CD4-positive, alpha-beta memory T cell (primary cell): ENCODE data around the gene ABCB6. TPM values are rescaled to one million over a fixed set of nuclear protein-coding genes. Genes with fewer than 3 reads are reported as not detected.
A peak's percentile ranks its signal among the peaks of the same experiment; 100 is the strongest.

ENCODE experiments used
- CTCF ChIA-PET: fragments of 350-600 bp; sonication (Branson Sonifier 250); formaldehyde crosslinking; loops from one replicate; lab custom pipeline; 2021; ENCODE audit warnings: inconsistent platforms; ENCODE audit not compliant: partially characterized antibody; lab: Charles Lee
- POLR2A ChIA-PET: fragments of 350-600 bp; sonication (Branson Sonifier 250); formaldehyde crosslinking; loops from one replicate; lab custom pipeline; 2021; ENCODE audit not compliant: partially characterized antibody; lab: Charles Lee
- DNase-seq, 5 donors: peaks; one replicate each; pipeline versions ENCODE4 v3.0.0 to v3.0.0-alpha.2; 2020 to 2022; ENCODE audit warnings: mixed read lengths in 1 of 5
- H3K27ac ChIP-seq: one replicate; pipeline ENCODE4 v1.7.0; 2013; ENCODE audit warnings: low read depth, low read length
- H3K27me3 ChIP-seq: 2 replicates; pipeline ENCODE4 v1.7.0; 2013; ENCODE audit warnings: mild to moderate bottlenecking, low read length, moderate library complexity; ENCODE audit not compliant: insufficient read depth
- H3K36me3 ChIP-seq: 2 replicates; pipeline ENCODE4 v1.7.0; 2013; ENCODE audit warnings: mild to moderate bottlenecking, low read length, moderate library complexity; ENCODE audit not compliant: insufficient read depth
- H3K4me1 ChIP-seq: 2 replicates; pipeline ENCODE4 v1.7.0; 2013; ENCODE audit warnings: mild to moderate bottlenecking, low read length, moderate library complexity; ENCODE audit not compliant: insufficient read depth
- H3K4me3 ChIP-seq, 2 donors: one replicate each; pipeline ENCODE4 v1.7.0; 2013; ENCODE audit warnings: low read length in 2 of 2, mild to moderate bottlenecking in 1 of 2
- H3K9me3 ChIP-seq, 2 donors: one replicate each; pipeline ENCODE4 v1.7.0; 2013; ENCODE audit warnings: low read length in 2 of 2, control low read depth in 1 of 2; ENCODE audit not compliant: control insufficient read depth in 1 of 2
- H3K27ac Mint-ChIP-seq, 7 donors: one replicate each; pipeline ENCODE4 v1.8.0; 2020 to 2021; ENCODE audit warnings: mixed read lengths in 7 of 7, mild to moderate bottlenecking in 6 of 7, inconsistent platforms in 3 of 7, moderate library complexity in 3 of 7
- H3K27me3 Mint-ChIP-seq, 2 donors: one replicate each; pipeline ENCODE4 v1.8.0; 2020 to 2021; ENCODE audit warnings: mixed read lengths in 2 of 2
- H3K36me3 Mint-ChIP-seq, 2 donors: one replicate each; pipeline ENCODE4 v1.8.0; 2020 to 2021; ENCODE audit warnings: mixed read lengths in 2 of 2, inconsistent platforms in 1 of 2, mild to moderate bottlenecking in 1 of 2
- H3K4me1 Mint-ChIP-seq, 4 donors: one replicate each; pipeline ENCODE4 v1.8.0; 2020 to 2021; ENCODE audit warnings: mixed read lengths in 4 of 4, mild to moderate bottlenecking in 1 of 4
- H3K4me3 Mint-ChIP-seq, 8 donors: one replicate each; pipeline ENCODE4 v1.8.0; 2020 to 2021; ENCODE audit warnings: mixed read lengths in 8 of 8, mild to moderate bottlenecking in 7 of 8, moderate library complexity in 6 of 8, inconsistent platforms in 3 of 8
- H3K9me3 Mint-ChIP-seq, 8 donors: one replicate each; pipeline ENCODE4 v1.8.0; 2020 to 2021; ENCODE audit warnings: mixed read lengths in 8 of 8, mild to moderate bottlenecking in 5 of 8, inconsistent platforms in 3 of 8, moderate library complexity in 1 of 8
- intact Hi-C: fragments of 100-400 bp; cut with micrococcal nuclease; formaldehyde crosslinking; loops from one replicate; pipeline ENCODE4 v1.15.1; 2023
- polyA plus RNA-seq, 2 donors: library from polyadenylated mRNA; unstranded; fragments of 300-500 nt; fragmentation: Illumina TruSeq; gene quantifications; one replicate each; pipeline ENCODE4 v1.2.3, GENCODE V29; 2021
- total RNA-seq, 2 experiments: library from RNA; stranded (reverse); gene quantifications; one replicate each; pipeline ENCODE4 v1.2.3, GENCODE V29; 2021

The ABCB6 gene
- total and polyA plus RNA-seq, 4 experiments from 2014 or later, result 1.4 to 11.1 (median 7.5) TPM

GRCh38 chr2:219168526-219168925 is 50.2 kb downstream of the ABCB6 start:
- POLR2A ChIA-PET, result interaction anchor here (0.6 to 9.5 kb wide), 2 partner anchors 38 to 44 kb away, joined by 3 to 424 read pairs; partner anchors contain the start of genes ABCB6 and ZFAND2B
- Mint-ChIP-seq H3K36me3 (peaks cover 7 to 25% of the 10 kb centered on the region in 2 donors), H3K27ac (peak overlapping the region in 1 of 7 donors; percentile 57), H3K27me3 (no peaks in the 10 kb centered on the region), H3K4me1 (peaks cover 4 to 23% (median 10%) of the 10 kb centered on the region in 4 donors), H3K9me3 (no peaks in the 10 kb centered on the region), H3K4me3 (no peak overlapping the region)
- H3K27ac ChIP-seq, result no peak overlapping the region
- no peak overlapping the region for H3K4me3 ChIP-seq
- H3K36me3 ChIP-seq, result peaks cover 20% of the 10 kb centered on the region
- H3K4me1 ChIP-seq, result peaks cover 6% of the 10 kb centered on the region
- CTCF ChIA-PET, result interaction anchor here (9.8 kb wide), 1 partner anchor 44 kb away, joined by 253 read pairs; the partner anchor contains the start of genes ABCB6 and ZFAND2B
- intact Hi-C loops, result no loop called here
- H3K9me3 ChIP-seq, result no peaks in the 10 kb centered on the region
- H3K27me3 ChIP-seq, result no peaks in the 10 kb centered on the region
- DNase-seq, result no peak

GRCh38 chr2:219167997-219168396 is 50.8 kb downstream of the ABCB6 start:
- Mint-ChIP-seq H3K4me1 (peaks cover 2 to 18% (median 7%) of the 10 kb centered on the region in 4 donors), H3K36me3 (peaks cover 4 to 21% of the 10 kb centered on the region in 2 donors), H3K27ac (peak overlapping the region in 2 of 7 donors; percentile 42 to 57), H3K27me3 (no peaks in the 10 kb centered on the region), H3K4me3 (no peak overlapping the region), H3K9me3 (no peaks in the 10 kb centered on the region)
- no peaks in the 10 kb centered on the region for H3K27me3 ChIP-seq
- H3K27ac ChIP-seq, result no peak overlapping the region
- H3K4me3 ChIP-seq, result no peak overlapping the region
- ChIA-PET POLR2A (interaction anchor here (0.6 kb wide), 1 partner anchor 38 kb away, joined by 3 read pairs; no protein-coding TSS in a partner anchor), CTCF (no interaction called here)
- intact Hi-C loops, result no loop called here
- H3K4me1 ChIP-seq, result peaks cover 6% of the 10 kb centered on the region
- no peaks in the 10 kb centered on the region for H3K9me3 ChIP-seq
- peaks cover 17% of the 10 kb centered on the region for H3K36me3 ChIP-seq
- no peak for DNase-seq

- no peaks in the 10 kb centered on the region for H3K9me3 ChIP-seq
- Mint-ChIP-seq H3K36me3 (peaks cover 4% of the 10 kb centered on the region in 2 donors), H3K4me3 (no peak overlapping the region), H3K27me3 (no peaks in the 10 kb centered on the region), H3K27ac (peak overlapping the region in 1 of 7 donors; percentile 7), H3K4me1 (peaks cover 8 to 13% (median 10%) of the 10 kb centered on the region in 4 donors), H3K9me3 (peaks cover 0 to 2% (median 0%) of the 10 kb centered on the region in 8 donors)
- H3K4me3 ChIP-seq, result no peak overlapping the region
- DNase-seq, result no peak
- no peaks in the 10 kb centered on the region for H3K27me3 ChIP-seq
- H3K4me1 ChIP-seq, result peaks cover 6% of the 10 kb centered on the region
- intact Hi-C loops, result no loop called here
- POLR2A ChIA-PET, result interaction anchor here (0.7 to 10.6 kb wide), 5 partner anchors 11 to 366 kb away, joined by 3 to 123 read pairs (median 5); partner anchors contain the start of genes CNPPD1, RETREG2, TUBA4A and ZFAND2B
- H3K36me3 ChIP-seq, result no peaks in the 10 kb centered on the region
- CTCF ChIA-PET, result interaction anchor here (1.2 to 4.8 kb wide), 3 partner anchors 10 to 134 kb away, joined by 3 to 30 read pairs (median 5); partner anchors contain the start of gene CNPPD1
- H3K27ac ChIP-seq, result no peak overlapping the region
Observed at GRCh38 chr2:219165058-219165911, 53.5 kb downstream of the ABCB6 start.

- H3K27ac Mint-ChIP-seq, result peak overlapping the region in 3 of 7 donors; percentile 4 to 33 (median 31)
- POLR2A ChIA-PET, result interaction anchor here (0.8 to 10.6 kb wide), 3 partner anchors 13 to 67 kb away, joined by 4 to 123 read pairs (median 5); partner anchors contain the start of genes ANKZF1, ATG9A, CNPPD1 and RETREG2
- H3K4me3 Mint-ChIP-seq, result peak overlapping the region in 1 of 8 donors; percentile 27
Observed at GRCh38 chr2:219163156-219163555, 55.6 kb downstream of the ABCB6 start.

GRCh38 chr2:219161097-219161496 is 57.7 kb downstream of the ABCB6 start:
- peaks cover 19% of the 10 kb centered on the region for H3K36me3 ChIP-seq
- ChIA-PET POLR2A (interaction anchor here (0.8 to 10.6 kb wide), 3 partner anchors 15 to 118 kb away, joined by 4 to 123 read pairs (median 26); partner anchors contain the start of genes CNPPD1, DNAJB2 and RETREG2), CTCF (interaction anchor here (1.4 to 9.4 kb wide), 3 partner anchors 10 to 134 kb away, joined by 4 to 186 read pairs (median 79); partner anchors contain the start of gene ABCB6)
- peaks cover 12% of the 10 kb centered on the region for H3K4me1 ChIP-seq
- no peaks in the 10 kb centered on the region for H3K27me3 Mint-ChIP-seq
- H3K4me3 ChIP-seq, result peak overlapping the region in 1 of 2 donors; percentile 70
- peak overlapping the region; percentile 71 for H3K27ac ChIP-seq
- intact Hi-C loops, result loop anchor here (2.0 to 5.0 kb wide), 3 partner anchors 58 to 449 kb away; partner anchors contain the start of genes ABCB6 and TTLL4
- peaks cover 0 to 4% (median 0%) of the 10 kb centered on the region in 8 donors for H3K9me3 Mint-ChIP-seq
- H3K27ac Mint-ChIP-seq, result peak overlapping the region; percentile 88 to 99 (median 95)
- peaks cover 19 to 25% of the 10 kb centered on the region in 2 donors for H3K36me3 Mint-ChIP-seq
- H3K4me3 Mint-ChIP-seq, result peak overlapping the region; percentile 89 to 98 (median 94)
- H3K27me3 ChIP-seq, result no peaks in the 10 kb centered on the region
- H3K4me1 Mint-ChIP-seq, result peaks cover 14 to 21% (median 18%) of the 10 kb centered on the region in 4 donors
- DNase-seq, result no peak
- no peaks in the 10 kb centered on the region for H3K9me3 ChIP-seq

More at GRCh38 chr2:219163156-219163555, 55.6 kb downstream of the ABCB6 start:
- Histone ChIP-seq H3K4me1 (peaks cover 12% of the 10 kb centered on the region), H3K4me3 (no peak overlapping the region), H3K27me3 (no peaks in the 10 kb centered on the region), H3K27ac (no peak overlapping the region), H3K9me3 (no peaks in the 10 kb centered on the region), H3K36me3 (peaks cover 2% of the 10 kb centered on the region)
- intact Hi-C loops, result loop anchor here (5.0 kb wide), 2 partner anchors 266 to 451 kb away; partner anchors contain the start of gene TTLL4
- H3K9me3 Mint-ChIP-seq, result peaks cover 0 to 4% (median 0%) of the 10 kb centered on the region in 8 donors
- CTCF ChIA-PET, result interaction anchor here (0.9 to 4.8 kb wide), 6 partner anchors 9 to 132 kb away, joined by 3 to 79 read pairs (median 4); partner anchors contain the start of gene CNPPD1
- peaks cover 14 to 21% (median 18%) of the 10 kb centered on the region in 4 donors for H3K4me1 Mint-ChIP-seq
- H3K27me3 Mint-ChIP-seq, result no peaks in the 10 kb centered on the region
- H3K36me3 Mint-ChIP-seq, result peaks cover 4 to 7% of the 10 kb centered on the region in 2 donors
- no peak for DNase-seq

- Histone ChIP-seq H3K27ac (peak within 1 kb of the TSS; percentile 71), H3K9me3 (no peaks in the 10 kb centered on the region), H3K4me1 (peaks cover 12% of the 10 kb centered on the region), H3K36me3 (peaks cover 19% of the 10 kb centered on the region), H3K27me3 (no peaks in the 10 kb centered on the region), H3K4me3 (peak within 1 kb of the TSS in 1 of 2 donors; percentile 70)
- CTCF ChIA-PET, result interaction anchor here (0.8 to 10.3 kb wide), 33 partner anchors 11 to 227 kb away, joined by 3 to 186 read pairs (median 5); partner anchors contain the start of genes ABCB6, CNPPD1, DNAJB2 and DNPEP
- H3K4me3 Mint-ChIP-seq, result peak within 1 kb of the TSS; percentile 89 to 98 (median 94)
- intact Hi-C loops, result loop anchor here (1.0 to 5.0 kb wide), 15 partner anchors 11 to 448 kb away; partner anchors contain the start of genes ABCB6, ANKZF1, ATG9A and DNAJB2
- H3K4me1 Mint-ChIP-seq, result peaks cover 14 to 21% (median 18%) of the 10 kb centered on the region in 4 donors
- DNase-seq, result peak; percentile 90 to 97 (median 93)
- H3K27ac Mint-ChIP-seq, result peak within 1 kb of the TSS; percentile 88 to 99 (median 95)
- H3K9me3 Mint-ChIP-seq, result peaks cover 0 to 4% (median 0%) of the 10 kb centered on the region in 8 donors
- H3K36me3 Mint-ChIP-seq, result peaks cover 19 to 25% of the 10 kb centered on the region in 2 donors
- H3K27me3 Mint-ChIP-seq, result no peaks in the 10 kb centered on the region
- POLR2A ChIA-PET, result interaction anchor here (0.6 to 10.6 kb wide), 14 partner anchors 11 to 228 kb away, joined by 3 to 123 read pairs (median 8); partner anchors contain the start of genes ANKZF1, ATG9A, CNPPD1 and DNAJB2
Observed at GRCh38 chr2:219160186-219161017, 58.4 kb downstream of the ABCB6 start, which contains the start of gene NHEJ1. TSS of gene NHEJ1 (minus strand) at chr2:219160815. CDS start at chr2:219158362, 2,453 bp downstream.
